AG09319 (cell line): ENCODE measurements around the gene POLD1.

Source experiments
- DNase-seq: peaks from one replicate; pipeline ENCODE4 v3.0.0-alpha.2; 2010; ENCODE audit warnings: low read depth; ENCODE audit errors: extremely low read depth
- CTCF ChIP-seq: IDR thresholded peaks from 2 replicates; pipeline ENCODE4 v1.5.1; 2011; ENCODE audit warnings: low read depth, mild to moderate bottlenecking, inconsistent platforms, low read length, moderate library complexity

Gene POLD1

GRCh38 chr19:50380137-50380536 is 4.0 kb upstream of the POLD1 start:
- no peak for DNase-seq
- TF ChIP-seq CTCF: no peak

GRCh38 chr19:50380751-50381151 is 3.4 kb upstream of the POLD1 start:
- DNase-seq: no peak
- no peak for TF ChIP-seq CTCF

- TF ChIP-seq CTCF: no peak
- no peak for DNase-seq
Measured at GRCh38 chr19:50381881-50382729, 2.0 kb upstream of the POLD1 start.

- no peak for TF ChIP-seq CTCF
- no peak for DNase-seq
Measured at GRCh38 chr19:50383001-50383851, 921 bp upstream of the POLD1 start.

GRCh38 chr19:50384685-50385535 is 763 bp downstream of the POLD1 start:
- DNase-seq: no peak

More at GRCh38 chr19:50384685-50385535, 763 bp downstream of the POLD1 start:
- TF ChIP-seq CTCF: no peak
